ENCODE measurements around the gene S100A8. TPM values are rescaled to one million over a fixed set of nuclear protein-coding genes. Genes with fewer than 3 reads are reported as not detected.

Gene S100A8
- polyA plus RNA-seq, 3 donors, result 4,193 to 30,135 (median 27,689) TPM

GRCh38 chr1:153396461-153396860 is 5.6 kb upstream of the S100A8 start:
- 100% methylated on average over 1 of the region's 6 CpGs for WGBS (ENCODE audit: insufficient coverage)
- peaks cover 18% of the 10 kb centered on the region for H3K79me2 ChIP-seq (ENCODE audit: insufficient read depth, low read length)
- no peak for TF ChIP-seq CTCF (IDR thresholded peaks at IDR 0.05)
- no peak overlapping the region for H3K4me2 ChIP-seq (replicated peaks; ENCODE audit: extremely low read depth, low read length, poor library complexity, severe bottlenecking)
- Mint-ChIP-seq H3K27me3 (ENCODE audit: low read depth in 3 of 3) (peaks cover 1 to 5% (median 4%) of the 10 kb centered on the region in 3 donors), H3K4me1 (peaks cover 83% of the 10 kb centered on the region), H3K27ac (peak overlapping the region in 2 of 7 donors; percentile 27 to 39), H3K4me3 (no peak overlapping the region), H3K9me3 (no peaks in the 10 kb centered on the region), H3K36me3 (peaks cover 0 to 3% of the 10 kb centered on the region in 2 donors)
- intact Hi-C loops (cut with micrococcal nuclease), result no loop called here
- no peak overlapping the region for H2AFZ ChIP-seq (ENCODE audit: insufficient read depth, low read depth, low read length, poor library complexity, severe bottlenecking)
- no peaks in the 10 kb centered on the region for H3K27me3 ChIP-seq (ENCODE audit: control insufficient read depth in 2 of 2, insufficient read depth in 2 of 2, low read length in 2 of 2)
- no peak overlapping the region for H3K4me3 ChIP-seq (replicated peaks in 1 of 3; ENCODE audit: low read depth in 2 of 3, low read length in 3 of 3)
- no peak for DNase-seq
- H3K9ac ChIP-seq (ENCODE audit: insufficient read depth, low read length, poor library complexity, severe bottlenecking), result no peak overlapping the region
- H3K9me3 ChIP-seq (replicated peaks in 1 of 2; ENCODE audit: control insufficient read depth in 1 of 2, insufficient read depth in 1 of 2, low read length in 2 of 2), result no peaks in the 10 kb centered on the region
- no peaks in the 10 kb centered on the region for H4K20me1 ChIP-seq (ENCODE audit: insufficient read depth, low read length)
- peaks cover 72 to 86% of the 10 kb centered on the region in 2 donors for H3K4me1 ChIP-seq (ENCODE audit: control insufficient read depth in 1 of 2, insufficient read depth in 2 of 2, low read length in 2 of 2)
- no peaks in the 10 kb centered on the region for H3K36me3 ChIP-seq (replicated peaks in 1 of 2; ENCODE audit: control insufficient read depth in 1 of 2, insufficient read depth in 2 of 2, low read length in 2 of 2)
- no peak overlapping the region for H3K27ac ChIP-seq (ENCODE audit: low read depth in 1 of 2, low read length in 2 of 2)

GRCh38 chr1:153395776-153396175 is 4.9 kb upstream of the S100A8 start:
- Histone ChIP-seq H3K9me3 (replicated peaks in 1 of 2; ENCODE audit: control insufficient read depth in 1 of 2, insufficient read depth in 1 of 2, low read length in 2 of 2) (no peaks in the 10 kb centered on the region), H3K4me2 (replicated peaks; ENCODE audit: extremely low read depth, low read length, poor library complexity, severe bottlenecking) (no peak overlapping the region), H3K79me2 (ENCODE audit: insufficient read depth, low read length) (peaks cover 25% of the 10 kb centered on the region), H4K20me1 (ENCODE audit: insufficient read depth, low read length) (peaks cover 2% of the 10 kb centered on the region), H3K27me3 (ENCODE audit: control insufficient read depth in 2 of 2, insufficient read depth in 2 of 2, low read length in 2 of 2) (no peaks in the 10 kb centered on the region), H3K4me1 (ENCODE audit: control insufficient read depth in 1 of 2, insufficient read depth in 2 of 2, low read length in 2 of 2) (peaks cover 78 to 93% of the 10 kb centered on the region in 2 donors), H3K27ac (ENCODE audit: low read depth in 1 of 2, low read length in 2 of 2) (no peak overlapping the region), H3K36me3 (replicated peaks in 1 of 2; ENCODE audit: control insufficient read depth in 1 of 2, insufficient read depth in 2 of 2, low read length in 2 of 2) (no peaks in the 10 kb centered on the region), H2AFZ (ENCODE audit: insufficient read depth, low read depth, low read length, poor library complexity, severe bottlenecking) (no peak overlapping the region), H3K9ac (ENCODE audit: insufficient read depth, low read length, poor library complexity, severe bottlenecking) (no peak overlapping the region), H3K4me3 (replicated peaks in 1 of 3; ENCODE audit: low read depth in 2 of 3, low read length in 3 of 3) (no peak overlapping the region)
- TF ChIP-seq CTCF (IDR thresholded peaks at IDR 0.05), result no peak
- intact Hi-C loops (cut with micrococcal nuclease), result no loop called here
- H3K27me3 Mint-ChIP-seq (ENCODE audit: low read depth in 3 of 3), result peaks cover 1 to 5% (median 4%) of the 10 kb centered on the region in 3 donors
- H3K4me3 Mint-ChIP-seq, result no peak overlapping the region
- H3K9me3 Mint-ChIP-seq, result no peaks in the 10 kb centered on the region
- peaks cover 90% of the 10 kb centered on the region for H3K4me1 Mint-ChIP-seq
- no peak overlapping the region for H3K27ac Mint-ChIP-seq
- DNase-seq, result no peak
- 100% methylated on average over 1 of the region's 6 CpGs for WGBS (ENCODE audit: insufficient coverage)
- H3K36me3 Mint-ChIP-seq, result peaks cover 2 to 5% of the 10 kb centered on the region in 2 donors

All from CD14-positive monocyte (primary cell).